ENCODE measurements around the gene ANK2.

DNA sequence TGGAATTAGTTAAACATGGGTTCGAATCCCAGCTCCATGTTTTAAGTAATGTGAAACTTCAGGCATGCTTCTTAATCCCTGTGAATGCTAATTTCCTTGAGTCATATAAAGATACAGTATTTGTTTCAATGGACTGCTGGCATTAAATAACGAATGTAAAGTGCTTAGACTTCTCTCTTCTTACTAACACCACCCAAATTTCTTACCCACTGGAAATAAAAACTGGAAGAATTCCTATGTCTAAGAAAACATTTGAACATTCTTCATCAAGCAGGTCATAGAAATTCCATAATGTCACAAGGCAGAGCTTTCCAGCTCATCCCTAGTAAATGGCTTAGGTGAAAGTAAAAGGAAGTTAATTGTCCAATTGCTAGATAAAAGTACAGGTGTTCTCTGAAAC lies 172.5 kb downstream of the ANK2 start:
- TF ChIP-seq, protein P1, sequence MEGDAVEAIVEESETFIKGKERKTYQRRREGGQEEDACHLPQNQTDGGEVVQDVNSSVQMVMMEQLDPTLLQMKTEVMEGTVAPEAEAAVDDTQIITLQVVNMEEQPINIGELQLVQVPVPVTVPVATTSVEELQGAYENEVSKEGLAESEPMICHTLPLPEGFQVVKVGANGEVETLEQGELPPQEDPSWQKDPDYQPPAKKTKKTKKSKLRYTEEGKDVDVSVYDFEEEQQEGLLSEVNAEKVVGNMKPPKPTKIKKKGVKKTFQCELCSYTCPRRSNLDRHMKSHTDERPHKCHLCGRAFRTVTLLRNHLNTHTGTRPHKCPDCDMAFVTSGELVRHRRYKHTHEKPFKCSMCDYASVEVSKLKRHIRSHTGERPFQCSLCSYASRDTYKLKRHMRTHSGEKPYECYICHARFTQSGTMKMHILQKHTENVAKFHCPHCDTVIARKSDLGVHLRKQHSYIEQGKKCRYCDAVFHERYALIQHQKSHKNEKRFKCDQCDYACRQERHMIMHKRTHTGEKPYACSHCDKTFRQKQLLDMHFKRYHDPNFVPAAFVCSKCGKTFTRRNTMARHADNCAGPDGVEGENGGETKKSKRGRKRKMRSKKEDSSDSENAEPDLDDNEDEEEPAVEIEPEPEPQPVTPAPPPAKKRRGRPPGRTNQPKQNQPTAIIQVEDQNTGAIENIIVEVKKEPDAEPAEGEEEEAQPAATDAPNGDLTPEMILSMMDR (IDR thresholded peaks at IDR 0.05), result no peak
- TF ChIP-seq POLR2A (IDR thresholded peaks at IDR 0.05), result no peak
